Common myeloid progenitor, CD34-positive (primary cell): ENCODE results near the gene C5orf15.
"Not testable (repeated sequence)": the region's sequence is repeated elsewhere in the genome, so short reads cannot be mapped to it uniquely, and the experiment has no call there.

Experiments
- CTCF ChIA-PET: fragments of 350-600 bp; sonication (Branson Sonifier 250); formaldehyde crosslinking; loops from one replicate; lab custom pipeline; 2021; ENCODE audit warnings: antibody characterized with exemption; lab: Charles Lee
- POLR2A ChIA-PET: fragments of 350-600 bp; sonication (Branson Sonifier 250); formaldehyde crosslinking; loops from one replicate; lab custom pipeline; 2021; ENCODE audit warnings: antibody characterized with exemption; lab: Charles Lee
- DNase-seq, 3 donors: peaks; one replicate each; pipeline versions ENCODE4 v3.0.0 to v3.0.0-alpha.2; 2013
- H3K27ac ChIP-seq, 2 experiments: 1 replicate in 1 of 2; 2 replicates in 1 of 2; pipeline ENCODE4 v1.7.0; 2013; ENCODE audit warnings: inconsistent platforms in 2 of 2, low read length in 2 of 2, mild to moderate bottlenecking in 2 of 2, low read depth in 1 of 2, moderate library complexity in 1 of 2; ENCODE audit not compliant: severe bottlenecking in 2 of 2, insufficient read depth in 1 of 2, poor library complexity in 1 of 2
- H3K27me3 ChIP-seq, 5 experiments: replicated peaks in 2 of 5; 1 replicate in 3 of 5; 2 replicates in 2 of 5; pipeline versions ENCODE4 v1.6.1 to v1.7.0; 2013; ENCODE audit warnings: low read length in 4 of 5, mild to moderate bottlenecking in 2 of 5, moderate library complexity in 2 of 5, inconsistent platforms in 1 of 5; ENCODE audit not compliant: insufficient read depth in 5 of 5, control insufficient read depth in 4 of 5
- H3K36me3 ChIP-seq, 4 experiments: 1 replicate in 2 of 4; 2 replicates in 2 of 4; pipeline versions ENCODE4 v1.6.1 to v1.7.0; 2013; ENCODE audit warnings: low read length in 3 of 4, control low read depth in 1 of 4, mild to moderate bottlenecking in 1 of 4; ENCODE audit not compliant: control insufficient read depth in 4 of 4, insufficient read depth in 4 of 4
- H3K4me1 ChIP-seq, 4 experiments: 1 replicate in 3 of 4; 2 replicates in 1 of 4; pipeline versions ENCODE4 v1.6.1 to v1.7.1; 2013; ENCODE audit warnings: low read length in 3 of 4, mild to moderate bottlenecking in 3 of 4, control low read depth in 1 of 4, inconsistent platforms in 1 of 4, moderate library complexity in 1 of 4; ENCODE audit not compliant: control insufficient read depth in 4 of 4, insufficient read depth in 4 of 4; ENCODE audit errors: control extremely low read depth in 1 of 4
- H3K4me3 ChIP-seq, 7 experiments: 1 replicate in 4 of 7; 2 replicates in 3 of 7; pipeline versions ENCODE4 v1.5.1 to v1.7.0; 2013; ENCODE audit warnings: mild to moderate bottlenecking in 7 of 7, low read length in 6 of 7, moderate library complexity in 6 of 7, inconsistent platforms in 2 of 7, low read depth in 2 of 7, control low read depth in 1 of 7; ENCODE audit not compliant: insufficient read depth in 4 of 7, control insufficient read depth in 1 of 7; ENCODE audit errors: extremely low read depth in 1 of 7
- H3K9me3 ChIP-seq, 5 experiments: 1 replicate in 4 of 5; 2 replicates in 1 of 5; pipeline versions ENCODE4 v1.6.1 to v1.7.1; 2013; ENCODE audit warnings: low read length in 4 of 5, mild to moderate bottlenecking in 2 of 5, inconsistent platforms in 1 of 5, low read depth in 1 of 5, moderate library complexity in 1 of 5; ENCODE audit not compliant: control insufficient read depth in 4 of 5, insufficient read depth in 2 of 5; ENCODE audit errors: control extremely low read depth in 1 of 5
- WGBS: methylation state at CpG from one replicate; pipeline ENCODE4 v1.1.5; 2013; ENCODE audit not compliant: insufficient coverage; 5-methylcytosine and 5-hydroxymethylcytosine counted together

C5orf15 gene

DNA sequence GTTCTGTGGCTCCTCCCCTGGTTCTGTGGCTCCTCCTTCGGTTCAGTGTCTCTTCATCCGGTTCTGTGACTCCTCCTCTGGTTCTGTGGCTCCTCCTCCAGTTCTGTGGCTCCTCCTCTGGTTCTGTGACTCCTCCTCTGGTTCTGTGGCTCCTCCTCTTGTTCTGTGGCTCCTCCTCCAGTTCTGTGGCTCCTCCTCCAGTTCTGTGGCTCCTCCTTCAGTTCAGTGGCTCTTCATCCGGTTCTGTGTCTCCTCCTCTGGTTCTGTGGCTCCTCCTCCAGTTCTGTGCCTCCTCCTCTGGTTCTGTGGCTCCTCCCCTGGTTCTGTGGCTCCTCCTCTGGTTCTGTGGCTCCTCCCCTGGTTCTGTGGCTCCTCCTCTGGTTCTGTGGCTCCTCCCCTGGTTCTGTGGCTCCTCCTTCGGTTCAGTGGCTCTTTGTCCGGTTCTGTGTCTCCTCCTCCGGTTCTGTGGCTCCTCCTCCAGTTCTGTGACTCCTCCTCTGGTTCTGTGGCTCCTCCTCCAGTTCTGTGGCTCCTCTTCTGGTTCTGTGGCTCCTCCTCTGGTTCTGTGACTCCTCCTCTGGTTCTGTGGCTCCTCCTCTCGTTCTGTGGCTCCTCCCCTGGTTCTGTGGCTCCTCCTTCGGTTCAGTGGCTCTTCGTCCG lies 32.3 kb downstream of the C5orf15 start:
- H3K36me3 ChIP-seq, H3K27me3 ChIP-seq, H3K4me3 ChIP-seq, H3K9me3 ChIP-seq, DNase-seq, H3K27ac ChIP-seq, POLR2A ChIA-PET: not testable (repeated sequence)
- 98% methylated on average over 10 of the region's 10 CpGs for WGBS
- H3K4me1 ChIP-seq = peaks cover 3 to 44% (median 30%) of the 10 kb centered on the region in 4 experiments
- CTCF ChIA-PET = interaction anchor here (0.8 to 1.6 kb wide), 4 partner anchors 10 to 513 kb away, joined by 3 read pairs; no protein-coding TSS in a partner anchor

DNA sequence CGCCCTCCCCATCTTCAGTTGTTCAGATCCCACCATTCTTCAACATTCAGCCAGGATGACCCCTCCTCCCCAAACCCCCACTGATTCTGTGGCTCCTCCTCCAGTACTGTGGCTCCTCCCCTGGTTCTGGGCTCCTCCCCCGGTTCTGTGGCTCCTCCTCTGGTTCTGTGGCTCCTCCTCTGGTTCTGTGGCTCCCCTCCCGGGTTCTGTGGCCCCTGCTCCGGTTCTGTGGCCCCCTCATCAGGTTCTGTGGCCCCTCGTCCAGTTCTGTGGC lies 32.8 kb downstream of the C5orf15 start:
- WGBS = 96% methylated on average over 5 of the region's 5 CpGs
- DNase-seq = no peak
- Histone ChIP-seq H3K9me3 (no peaks in the 10 kb centered on the region), H3K27me3 (no peaks in the 10 kb centered on the region), H3K27ac (no peak overlapping the region), H3K36me3 (no peaks in the 10 kb centered on the region), H3K4me1 (peaks cover 7 to 49% (median 34%) of the 10 kb centered on the region in 4 experiments), H3K4me3 (no peak overlapping the region)
- CTCF ChIA-PET = interaction anchor here (0.9 to 1.9 kb wide), 3 partner anchors 8 to 27 kb away, joined by 3 to 6 read pairs (median 5); no protein-coding TSS in a partner anchor
- POLR2A ChIA-PET = no interaction called here

GRCh38 chr5:133934822-133935666 lies 33.4 kb downstream of the C5orf15 start:
- H3K4me3 ChIP-seq = no peak overlapping the region
- peaks cover 12 to 54% (median 39%) of the 10 kb centered on the region in 4 experiments for H3K4me1 ChIP-seq
- H3K27ac ChIP-seq = no peak overlapping the region
- peak in 1 of 3 donors; percentile 26 for DNase-seq
- H3K27me3 ChIP-seq = no peaks in the 10 kb centered on the region
- CTCF ChIA-PET = interaction anchor here (0.9 to 1.9 kb wide), 4 partner anchors 8 to 28 kb away, joined by 3 to 6 read pairs (median 4); no protein-coding TSS in a partner anchor
- H3K36me3 ChIP-seq = no peaks in the 10 kb centered on the region
- 72% methylated on average over 4 of the region's 5 CpGs for WGBS
- POLR2A ChIA-PET = no interaction called here
- no peaks in the 10 kb centered on the region for H3K9me3 ChIP-seq

- POLR2A ChIA-PET = no interaction called here
- 100% methylated on average over 5 of the region's 5 CpGs for WGBS
- DNase-seq = no peak
Observed at GRCh38 chr5:133934311-133934710, 34.1 kb downstream of the C5orf15 start.

GRCh38 chr5:133933670-133934295 lies 34.6 kb downstream of the C5orf15 start:
- POLR2A ChIA-PET = no interaction called here
- WGBS = 87% methylated on average over 8 of the region's 12 CpGs
- CTCF ChIA-PET = interaction anchor here (1.0 to 1.9 kb wide), 2 partner anchors 11 to 13 kb away, joined by 4 to 5 read pairs; no protein-coding TSS in a partner anchor
- no peak for DNase-seq
- Histone ChIP-seq H3K4me1 (peaks cover 19 to 59% (median 46%) of the 10 kb centered on the region in 4 experiments), H3K36me3 (no peaks in the 10 kb centered on the region), H3K27me3 (no peaks in the 10 kb centered on the region), H3K9me3 (no peaks in the 10 kb centered on the region), H3K27ac (peak overlapping the region in 1 of 2 experiments; percentile 56), H3K4me3 (no peak overlapping the region)

More at GRCh38 chr5:133934311-133934710, 34.1 kb downstream of the C5orf15 start:
- H3K36me3 ChIP-seq = no peaks in the 10 kb centered on the region
- no peak overlapping the region for H3K4me3 ChIP-seq
- no peaks in the 10 kb centered on the region for H3K9me3 ChIP-seq
- H3K4me1 ChIP-seq = peaks cover 19 to 56% (median 43%) of the 10 kb centered on the region in 4 experiments
- no peak overlapping the region for H3K27ac ChIP-seq
- H3K27me3 ChIP-seq = no peaks in the 10 kb centered on the region
- CTCF ChIA-PET = interaction anchor here (1.0 to 1.9 kb wide), 2 partner anchors 11 to 12 kb away, joined by 4 to 5 read pairs; no protein-coding TSS in a partner anchor

DNA sequence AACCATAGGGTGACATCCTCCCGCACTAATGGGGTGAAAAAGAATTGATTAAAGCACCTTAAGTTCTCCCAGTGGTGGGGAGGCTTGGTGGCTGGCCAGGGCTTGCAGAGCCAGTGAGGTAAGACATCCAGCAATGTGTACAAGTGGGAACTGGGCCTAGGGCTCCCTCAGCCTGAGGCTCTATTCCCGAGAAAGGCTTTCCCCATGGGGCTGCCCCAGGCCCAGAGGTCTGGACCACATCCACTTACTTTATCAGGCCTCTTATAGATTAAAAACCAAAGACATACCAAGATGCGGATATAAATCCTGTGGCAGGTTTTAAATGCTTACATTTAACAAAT lies 35.3 kb downstream of the C5orf15 start:
- WGBS = 44% methylated on average over 2 of the region's 3 CpGs
- CTCF ChIA-PET = interaction anchor here (1.1 kb wide), 1 partner anchor 12 kb away, joined by 5 read pairs; no protein-coding TSS in a partner anchor
- H3K4me3 ChIP-seq = no peak overlapping the region

More for the DNA sequence above, 35.3 kb downstream of the C5orf15 start:
- no peaks in the 10 kb centered on the region for H3K9me3 ChIP-seq
- H3K36me3 ChIP-seq = no peaks in the 10 kb centered on the region
- DNase-seq = no peak
- no peaks in the 10 kb centered on the region for H3K27me3 ChIP-seq
- H3K27ac ChIP-seq = peak overlapping the region in 1 of 2 experiments; percentile 56
- POLR2A ChIA-PET = no interaction called here
- peaks cover 19 to 62% (median 47%) of the 10 kb centered on the region in 4 experiments for H3K4me1 ChIP-seq
